ENCODE measurements around the gene RHBDF2.

The RHBDF2 gene

DNA sequence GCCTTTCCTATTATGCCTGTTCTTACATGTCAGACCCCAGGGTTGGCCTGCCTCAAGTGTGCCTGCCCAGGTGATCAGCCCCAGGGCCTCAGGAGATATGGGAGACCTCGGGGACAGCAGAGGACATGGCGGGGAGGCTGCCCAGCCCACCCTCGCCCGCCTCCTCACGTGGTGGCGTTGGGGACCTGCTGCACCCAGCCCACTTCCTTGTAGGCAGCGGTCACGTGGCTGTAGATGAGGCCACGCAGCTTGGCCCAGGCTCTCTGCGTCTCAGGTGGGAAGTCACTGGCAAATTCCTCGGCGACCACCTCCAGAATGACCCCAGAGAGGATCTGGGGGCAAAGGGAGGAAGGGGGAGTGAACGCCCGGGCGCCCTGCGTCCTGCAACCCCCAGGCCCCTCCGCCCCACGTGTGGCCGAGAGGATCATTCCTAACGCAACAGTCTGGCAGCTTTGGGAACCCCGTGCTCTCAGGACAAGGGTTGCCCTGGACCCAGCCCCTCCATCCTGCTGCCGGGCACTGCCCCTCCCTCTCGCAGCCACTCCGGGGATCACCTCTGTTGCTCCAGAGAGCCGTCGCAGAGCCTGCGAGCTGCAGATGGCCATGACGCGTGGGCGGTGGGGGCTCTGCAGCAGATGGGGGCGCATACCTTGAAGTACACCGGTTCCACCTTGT, 29.7 kb upstream of the RHBDF2 start:
- TF ChIP-seq FOXP2 (optimal IDR thresholded peaks at IDR 0.05; ENCODE audit: borderline replicate concordance, extremely low read depth, extremely low read length, insufficient read depth) (peak; percentile 15), SIN3A (IDR thresholded peaks at IDR 0.05; ENCODE audit: borderline replicate concordance, insufficient read depth, low read length) (no peak)

DNA sequence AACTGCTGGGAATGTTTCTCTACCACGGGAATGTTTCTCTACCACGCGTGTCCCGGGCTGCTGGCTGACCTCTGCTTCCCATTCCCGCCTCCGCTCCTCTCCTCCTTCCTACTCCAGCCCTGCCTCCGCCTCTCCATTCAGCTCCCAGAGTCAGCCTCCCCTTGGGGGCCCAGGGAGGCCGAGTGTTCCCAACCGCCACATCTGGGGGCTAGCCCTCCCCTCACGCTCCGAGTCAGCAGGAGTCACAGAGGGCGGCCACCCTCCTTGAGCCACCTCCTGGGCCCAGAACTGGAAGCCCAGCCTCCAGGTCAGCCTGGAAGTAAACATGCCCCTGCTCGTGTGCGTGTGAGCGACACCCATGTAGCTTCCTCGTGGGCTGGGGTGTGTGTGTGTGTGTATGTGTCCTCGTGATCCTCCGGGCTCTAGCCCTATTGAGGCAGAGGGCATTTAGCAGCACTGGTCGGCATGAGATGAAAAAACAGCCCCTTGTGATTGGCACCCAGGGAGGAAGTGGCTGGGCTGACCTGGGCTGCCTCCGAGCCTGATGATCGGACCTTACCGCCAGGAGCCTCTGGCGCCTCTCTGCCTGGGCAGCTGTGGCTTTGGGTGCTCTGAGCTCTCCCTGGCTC, 29.0 kb upstream of the RHBDF2 start:
- peak; percentile 20 for TF ChIP-seq FOXP2 (optimal IDR thresholded peaks at IDR 0.05; ENCODE audit: borderline replicate concordance, extremely low read depth, extremely low read length, insufficient read depth)
- no peak for TF ChIP-seq SIN3A (IDR thresholded peaks at IDR 0.05; ENCODE audit: borderline replicate concordance, insufficient read depth, low read length)

DNA sequence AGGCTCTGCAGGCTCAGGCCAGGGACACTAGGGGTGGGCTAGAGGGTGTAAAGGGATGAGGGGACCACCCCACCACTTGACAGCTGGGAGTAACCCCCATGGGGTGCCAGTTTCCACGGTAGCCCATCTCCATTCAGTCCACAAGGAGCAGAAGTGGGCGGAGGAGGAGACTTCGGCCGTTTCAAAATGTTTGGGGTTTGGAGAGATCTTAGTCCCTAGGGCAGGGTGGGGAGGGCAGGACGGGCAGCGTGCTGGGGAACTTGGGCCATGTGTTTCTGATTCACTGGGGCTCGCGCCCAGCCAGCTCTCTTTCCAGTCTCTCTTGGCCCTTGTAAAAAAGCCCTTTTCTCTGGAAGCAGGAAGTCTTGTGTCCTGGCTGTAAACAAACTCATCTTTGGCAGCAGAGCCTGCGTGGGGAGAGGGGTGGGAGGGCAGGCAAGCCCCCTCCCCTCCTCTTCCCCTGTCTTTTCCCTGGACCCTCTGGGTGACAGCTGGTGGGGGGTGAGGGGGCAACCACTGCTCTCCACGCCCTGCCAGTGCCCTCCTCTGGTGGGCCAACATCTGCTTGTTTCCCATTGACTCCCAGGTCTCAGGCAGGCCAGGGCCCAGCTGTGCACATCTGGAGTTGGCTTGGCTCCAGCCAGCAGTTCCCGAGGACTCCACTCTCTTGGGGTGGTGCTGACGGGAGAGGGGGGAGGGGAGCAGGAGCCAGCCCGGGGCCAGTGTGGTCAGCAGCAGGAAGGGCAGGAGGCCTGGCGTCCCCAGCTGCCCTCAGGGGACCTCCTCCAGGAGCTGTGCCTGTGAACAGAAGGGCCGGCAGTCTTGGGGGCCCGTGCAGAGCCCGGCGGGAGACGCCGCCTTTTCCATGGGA, 28.2 kb upstream of the RHBDF2 start:
- TF ChIP-seq POLR2AphosphoS5 (IDR thresholded peaks at IDR 0.05; ENCODE audit: low read depth, low read length) (peak; percentile 40; the same call in 1 of the 2 replicates), TAF1 (IDR thresholded peaks at IDR 0.05; ENCODE audit: borderline replicate concordance, insufficient read depth, low read length) (peak; percentile 34; the same call in 1 of the 2 replicates), SIN3A (IDR thresholded peaks at IDR 0.05; ENCODE audit: borderline replicate concordance, insufficient read depth, low read length) (peak; percentile 83; the same call in 1 of the 2 replicates), FOXP2 (optimal IDR thresholded peaks at IDR 0.05; ENCODE audit: borderline replicate concordance, extremely low read depth, extremely low read length, insufficient read depth) (peak; percentile 97)
- TF ChIP-seq, protein P1, sequence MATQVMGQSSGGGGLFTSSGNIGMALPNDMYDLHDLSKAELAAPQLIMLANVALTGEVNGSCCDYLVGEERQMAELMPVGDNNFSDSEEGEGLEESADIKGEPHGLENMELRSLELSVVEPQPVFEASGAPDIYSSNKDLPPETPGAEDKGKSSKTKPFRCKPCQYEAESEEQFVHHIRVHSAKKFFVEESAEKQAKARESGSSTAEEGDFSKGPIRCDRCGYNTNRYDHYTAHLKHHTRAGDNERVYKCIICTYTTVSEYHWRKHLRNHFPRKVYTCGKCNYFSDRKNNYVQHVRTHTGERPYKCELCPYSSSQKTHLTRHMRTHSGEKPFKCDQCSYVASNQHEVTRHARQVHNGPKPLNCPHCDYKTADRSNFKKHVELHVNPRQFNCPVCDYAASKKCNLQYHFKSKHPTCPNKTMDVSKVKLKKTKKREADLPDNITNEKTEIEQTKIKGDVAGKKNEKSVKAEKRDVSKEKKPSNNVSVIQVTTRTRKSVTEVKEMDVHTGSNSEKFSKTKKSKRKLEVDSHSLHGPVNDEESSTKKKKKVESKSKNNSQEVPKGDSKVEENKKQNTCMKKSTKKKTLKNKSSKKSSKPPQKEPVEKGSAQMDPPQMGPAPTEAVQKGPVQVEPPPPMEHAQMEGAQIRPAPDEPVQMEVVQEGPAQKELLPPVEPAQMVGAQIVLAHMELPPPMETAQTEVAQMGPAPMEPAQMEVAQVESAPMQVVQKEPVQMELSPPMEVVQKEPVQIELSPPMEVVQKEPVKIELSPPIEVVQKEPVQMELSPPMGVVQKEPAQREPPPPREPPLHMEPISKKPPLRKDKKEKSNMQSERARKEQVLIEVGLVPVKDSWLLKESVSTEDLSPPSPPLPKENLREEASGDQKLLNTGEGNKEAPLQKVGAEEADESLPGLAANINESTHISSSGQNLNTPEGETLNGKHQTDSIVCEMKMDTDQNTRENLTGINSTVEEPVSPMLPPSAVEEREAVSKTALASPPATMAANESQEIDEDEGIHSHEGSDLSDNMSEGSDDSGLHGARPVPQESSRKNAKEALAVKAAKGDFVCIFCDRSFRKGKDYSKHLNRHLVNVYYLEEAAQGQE (IDR thresholded peaks at IDR 0.05; ENCODE audit: insufficient read depth in 1 of 2, low read depth in 2 of 2, low read length in 2 of 2), result 0 out of 4 replicates have a peak, but pooled peaks of 1 of the 2 experiments have one; percentile 41

DNA sequence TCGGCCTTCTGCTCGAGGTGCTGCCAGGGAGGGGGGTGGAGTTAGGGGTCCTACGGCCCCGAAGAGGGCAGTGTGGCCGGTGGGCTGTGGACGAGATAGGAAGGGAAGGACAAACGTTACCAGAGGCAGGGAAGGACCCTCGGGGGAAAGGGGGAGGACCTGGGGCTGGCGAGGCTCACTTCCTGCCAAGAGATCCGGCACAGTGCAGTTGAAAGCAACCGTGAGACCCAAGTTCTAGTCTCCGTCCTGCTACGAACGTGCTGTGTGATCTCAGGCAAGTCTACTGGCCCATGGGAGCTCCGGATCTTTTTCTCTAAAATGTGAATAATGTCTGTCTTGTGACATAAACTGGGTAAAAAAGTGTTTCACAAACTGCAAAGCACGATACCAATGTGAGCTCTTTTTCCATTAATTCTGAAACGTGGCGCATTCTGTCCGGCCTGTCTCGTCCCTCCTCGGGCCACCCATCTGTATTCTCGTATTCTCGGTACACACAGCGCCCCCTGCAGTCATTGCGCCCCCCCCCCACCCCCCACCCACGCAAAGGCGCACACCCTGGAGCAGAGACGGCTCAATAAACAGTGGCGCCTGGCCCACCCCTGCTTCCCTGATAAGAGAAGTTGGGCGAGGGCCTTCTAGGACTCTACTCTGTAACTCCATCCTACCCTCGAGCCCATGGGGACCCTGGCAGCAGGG, 27.5 kb upstream of the RHBDF2 start:
- TF ChIP-seq, protein P1 (IDR thresholded peaks at IDR 0.05; ENCODE audit: insufficient read depth in 1 of 2, low read depth in 2 of 2, low read length in 2 of 2), result no peak
- no peak for TF ChIP-seq POLR2AphosphoS5 (IDR thresholded peaks at IDR 0.05; ENCODE audit: low read depth, low read length)
- TF ChIP-seq SIN3A (IDR thresholded peaks at IDR 0.05; ENCODE audit: borderline replicate concordance, insufficient read depth, low read length), result no peak
- no peak for TF ChIP-seq TAF1 (IDR thresholded peaks at IDR 0.05; ENCODE audit: borderline replicate concordance, insufficient read depth, low read length)
- no peak for TF ChIP-seq FOXP2 (optimal IDR thresholded peaks at IDR 0.05; ENCODE audit: borderline replicate concordance, extremely low read depth, extremely low read length, insufficient read depth)

DNA sequence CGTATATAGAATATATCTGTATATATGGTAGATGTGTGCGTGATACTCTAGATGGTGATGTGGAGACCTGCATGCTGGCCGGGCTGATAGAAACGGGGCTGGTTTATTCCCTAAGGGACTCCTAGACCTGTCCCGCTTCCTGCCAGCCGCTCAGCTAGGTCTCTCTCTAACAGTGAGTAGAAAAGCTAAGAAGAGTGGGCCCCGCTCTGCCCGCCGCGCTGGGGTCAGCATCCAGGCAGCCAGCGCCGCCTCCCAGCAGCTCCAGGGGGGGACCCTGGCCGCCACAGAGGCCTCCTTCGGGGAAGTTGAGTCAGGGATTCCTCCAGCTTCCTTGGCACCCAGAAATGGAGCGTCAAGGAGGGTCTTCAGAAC, 26.9 kb upstream of the RHBDF2 start:
- TF ChIP-seq, protein P1 (IDR thresholded peaks at IDR 0.05; ENCODE audit: insufficient read depth in 1 of 2, low read depth in 2 of 2, low read length in 2 of 2), result no peak
- TF ChIP-seq FOXP2 (optimal IDR thresholded peaks at IDR 0.05; ENCODE audit: borderline replicate concordance, extremely low read depth, extremely low read length, insufficient read depth) (no peak), POLR2AphosphoS5 (IDR thresholded peaks at IDR 0.05; ENCODE audit: low read depth, low read length) (no peak), SIN3A (IDR thresholded peaks at IDR 0.05; ENCODE audit: borderline replicate concordance, insufficient read depth, low read length) (no peak), TAF1 (IDR thresholded peaks at IDR 0.05; ENCODE audit: borderline replicate concordance, insufficient read depth, low read length) (no peak)
